Measurements from ENCODE around the gene SH3RF2.

The SH3RF2 gene

GRCh38 chr5:146050086-146050485, 113.7 kb downstream of the SH3RF2 start:
- TF ChIP-seq CTCF (IDR thresholded peaks at IDR 0.05), result no peak
- no peak overlapping the region for H3K27ac ChIP-seq
- no peak overlapping the region for H3K4me3 ChIP-seq (ENCODE audit: low read depth in 1 of 2, low read length in 1 of 2)
- H3K4me1 ChIP-seq (ENCODE audit: control insufficient read depth in 1 of 2, insufficient read depth in 1 of 2, low read depth in 1 of 2, low read length in 1 of 2), result no peaks in the 10 kb centered on the region
- no peaks in the 10 kb centered on the region for H3K36me3 ChIP-seq
- H3K27me3 ChIP-seq, result no peaks in the 10 kb centered on the region
- H3K9me3 ChIP-seq, result no peaks in the 10 kb centered on the region

GRCh38 chr5:146051678-146052077, 115.3 kb downstream of the SH3RF2 start:
- H3K4me3 ChIP-seq (ENCODE audit: low read depth in 1 of 2, low read length in 1 of 2), result no peak overlapping the region
- H3K9me3 ChIP-seq, result no peaks in the 10 kb centered on the region
- TF ChIP-seq CTCF (IDR thresholded peaks at IDR 0.05), result no peak
- no peaks in the 10 kb centered on the region for H3K4me1 ChIP-seq (ENCODE audit: control insufficient read depth in 1 of 2, insufficient read depth in 1 of 2, low read depth in 1 of 2, low read length in 1 of 2)
- H3K36me3 ChIP-seq, result no peaks in the 10 kb centered on the region
- peaks cover 8% of the 10 kb centered on the region for H3K27me3 ChIP-seq
- no peak overlapping the region for H3K27ac ChIP-seq

- no peaks in the 10 kb centered on the region for H3K36me3 ChIP-seq
Measured at GRCh38 chr5:146052780-146053179, 116.4 kb downstream of the SH3RF2 start.

GRCh38 chr5:146055432-146055831, 119.1 kb downstream of the SH3RF2 start:
- Histone ChIP-seq H3K27ac (no peak overlapping the region), H3K36me3 (no peaks in the 10 kb centered on the region), H3K4me3 (ENCODE audit: low read depth in 1 of 2, low read length in 1 of 2) (no peak overlapping the region), H3K4me1 (ENCODE audit: control insufficient read depth in 1 of 2, insufficient read depth in 1 of 2, low read depth in 1 of 2, low read length in 1 of 2) (no peaks in the 10 kb centered on the region), H3K27me3 (peaks cover 38% of the 10 kb centered on the region), H3K9me3 (no peaks in the 10 kb centered on the region)
- no peak for TF ChIP-seq CTCF (IDR thresholded peaks at IDR 0.05)

More at GRCh38 chr5:146052780-146053179, 116.4 kb downstream of the SH3RF2 start:
- TF ChIP-seq CTCF (IDR thresholded peaks at IDR 0.05), result no peak
- Histone ChIP-seq H3K27ac (no peak overlapping the region), H3K4me3 (ENCODE audit: low read depth in 1 of 2, low read length in 1 of 2) (no peak overlapping the region), H3K9me3 (no peaks in the 10 kb centered on the region), H3K4me1 (ENCODE audit: control insufficient read depth in 1 of 2, insufficient read depth in 1 of 2, low read depth in 1 of 2, low read length in 1 of 2) (no peaks in the 10 kb centered on the region), H3K27me3 (peaks cover 18% of the 10 kb centered on the region)

GRCh38 chr5:146059460-146060220, 123.3 kb downstream of the SH3RF2 start:
- no peak for TF ChIP-seq CTCF (IDR thresholded peaks at IDR 0.05)
- Histone ChIP-seq H3K27ac (no peak overlapping the region), H3K36me3 (no peaks in the 10 kb centered on the region), H3K4me3 (ENCODE audit: low read depth in 1 of 2, low read length in 1 of 2) (no peak overlapping the region), H3K27me3 (peaks cover 38% of the 10 kb centered on the region), H3K4me1 (ENCODE audit: control insufficient read depth in 1 of 2, insufficient read depth in 1 of 2, low read depth in 1 of 2, low read length in 1 of 2) (no peaks in the 10 kb centered on the region), H3K9me3 (no peaks in the 10 kb centered on the region)
